ENCODE measurements around the gene BHLHE23.

GRCh38 chr20:63026582-63027165 is 19.9 kb upstream of the BHLHE23 start:
- no peak for TF ChIP-seq POLR2A (IDR thresholded peaks at IDR 0.05; ENCODE audit: low read depth, low read length)
- no peak for TF ChIP-seq POLR2AphosphoS5 (IDR thresholded peaks at IDR 0.05; ENCODE audit: low read depth, low read length)
- no peak for TF ChIP-seq POU2F2 (IDR thresholded peaks at IDR 0.05; ENCODE audit: low read depth, low read length)
- TF ChIP-seq TAF1 (IDR thresholded peaks at IDR 0.05; ENCODE audit: low read depth, low read length): no peak
